ENCODE measurements around the gene TRIO.

Gene TRIO

GRCh38 chr5:14252793-14253192 is 109.7 kb downstream of the TRIO start:
- CTCF ChIA-PET, result no interaction called here
- POLR2A ChIA-PET, result no interaction called here
- TF ChIP-seq FOXA1 (IDR thresholded peaks at IDR 0.05) (no peak), NFRKB (IDR thresholded peaks at IDR 0.05) (no peak), ARNT (IDR thresholded peaks at IDR 0.05) (no peak), CTBP1 (IDR thresholded peaks at IDR 0.05; ENCODE audit: borderline replicate concordance) (no peak), SP1 (IDR thresholded peaks at IDR 0.05) (no peak), FOXK2 (IDR thresholded peaks at IDR 0.05) (no peak), L3MBTL2 (conservative IDR thresholded peaks at IDR 0.05) (no peak), ZNF384 (IDR thresholded peaks at IDR 0.05) (no peak), PKNOX1 (IDR thresholded peaks at IDR 0.05) (no peak), HDGF (IDR thresholded peaks at IDR 0.05; ENCODE audit: borderline replicate concordance) (no peak), TARDBP (IDR thresholded peaks at IDR 0.05) (no peak), SUZ12 (IDR thresholded peaks at IDR 0.05) (no peak), ELF4 (IDR thresholded peaks at IDR 0.05) (no peak), FOXM1 (IDR thresholded peaks at IDR 0.05; ENCODE audit: borderline replicate concordance) (no peak)

GRCh38 chr5:14254686-14255085 is 111.5 kb downstream of the TRIO start:
- no peak for DNase-seq (ENCODE audit: extremely low spot score)
- ChIA-PET CTCF (no interaction called here), POLR2A (no interaction called here)
- no peak for TF ChIP-seq FOXK2 (IDR thresholded peaks at IDR 0.05)
- TF ChIP-seq TARDBP (IDR thresholded peaks at IDR 0.05), result no peak

More at GRCh38 chr5:14252793-14253192, 109.7 kb downstream of the TRIO start:
- no peak for DNase-seq (ENCODE audit: extremely low spot score)

- DNase-seq (ENCODE audit: extremely low spot score), result no peak
- POLR2A ChIA-PET, result no interaction called here
- CTCF ChIA-PET, result no interaction called here
- TF ChIP-seq FOXA1 (IDR thresholded peaks at IDR 0.05) (no peak), TARDBP (IDR thresholded peaks at IDR 0.05) (no peak)
These were observed 113.0 kb downstream of the TRIO start for GRCh38 chr5:14256026-14256690.

- TF ChIP-seq L3MBTL2 (conservative IDR thresholded peaks at IDR 0.05) (no peak), ARNT (IDR thresholded peaks at IDR 0.05) (no peak), TARDBP (IDR thresholded peaks at IDR 0.05) (no peak), PKNOX1 (IDR thresholded peaks at IDR 0.05) (no peak), LEF1 (IDR thresholded peaks at IDR 0.05; ENCODE audit: borderline replicate concordance) (no peak), SUZ12 (IDR thresholded peaks at IDR 0.05) (no peak), CTBP1 (IDR thresholded peaks at IDR 0.05; ENCODE audit: borderline replicate concordance) (no peak), ELF4 (IDR thresholded peaks at IDR 0.05) (no peak), FOXK2 (IDR thresholded peaks at IDR 0.05) (no peak), FOXM1 (IDR thresholded peaks at IDR 0.05; ENCODE audit: borderline replicate concordance) (no peak), FOXA1 (IDR thresholded peaks at IDR 0.05) (no peak), SP1 (IDR thresholded peaks at IDR 0.05) (no peak), NFRKB (IDR thresholded peaks at IDR 0.05) (no peak), HDGF (IDR thresholded peaks at IDR 0.05; ENCODE audit: borderline replicate concordance) (no peak), BHLHE40 (IDR thresholded peaks at IDR 0.05; ENCODE audit: borderline replicate concordance) (no peak), ZNF384 (IDR thresholded peaks at IDR 0.05) (no peak)
- CTCF ChIA-PET, result no interaction called here
- no peak for DNase-seq (ENCODE audit: extremely low spot score)
- POLR2A ChIA-PET, result no interaction called here
These were observed 113.7 kb downstream of the TRIO start for GRCh38 chr5:14256756-14257393.

GRCh38 chr5:14257995-14258403 is 114.9 kb downstream of the TRIO start:
- ChIA-PET CTCF (no interaction called here), POLR2A (no interaction called here)
- no peak for DNase-seq (ENCODE audit: extremely low spot score)
- no peak for TF ChIP-seq FOXA1 (IDR thresholded peaks at IDR 0.05)
- TF ChIP-seq L3MBTL2 (conservative IDR thresholded peaks at IDR 0.05), result no peak
- no peak for TF ChIP-seq SUZ12 (IDR thresholded peaks at IDR 0.05)
- no peak for TF ChIP-seq HDGF (IDR thresholded peaks at IDR 0.05; ENCODE audit: borderline replicate concordance)
- no peak for TF ChIP-seq TARDBP (IDR thresholded peaks at IDR 0.05)
- no peak for TF ChIP-seq ZNF384 (IDR thresholded peaks at IDR 0.05)
- TF ChIP-seq ARNT (IDR thresholded peaks at IDR 0.05), result no peak
- TF ChIP-seq SP1 (IDR thresholded peaks at IDR 0.05), result no peak
- TF ChIP-seq FOXM1 (IDR thresholded peaks at IDR 0.05; ENCODE audit: borderline replicate concordance), result no peak
- TF ChIP-seq BHLHE40 (IDR thresholded peaks at IDR 0.05; ENCODE audit: borderline replicate concordance), result no peak
- TF ChIP-seq NFRKB (IDR thresholded peaks at IDR 0.05), result no peak
- TF ChIP-seq FOXK2 (IDR thresholded peaks at IDR 0.05), result no peak
- no peak for TF ChIP-seq CTBP1 (IDR thresholded peaks at IDR 0.05; ENCODE audit: borderline replicate concordance)

GRCh38 chr5:14258840-14259239 is 115.7 kb downstream of the TRIO start:
- TF ChIP-seq HDGF (IDR thresholded peaks at IDR 0.05; ENCODE audit: borderline replicate concordance), result no peak
- TF ChIP-seq PKNOX1 (IDR thresholded peaks at IDR 0.05), result no peak
- no peak for TF ChIP-seq SUZ12 (IDR thresholded peaks at IDR 0.05)
- no peak for TF ChIP-seq L3MBTL2 (conservative IDR thresholded peaks at IDR 0.05)
- no peak for TF ChIP-seq ELF4 (IDR thresholded peaks at IDR 0.05)
- TF ChIP-seq SP1 (IDR thresholded peaks at IDR 0.05), result no peak
- TF ChIP-seq LEF1 (IDR thresholded peaks at IDR 0.05; ENCODE audit: borderline replicate concordance), result no peak
- TF ChIP-seq FOXA1 (IDR thresholded peaks at IDR 0.05), result no peak
- TF ChIP-seq BHLHE40 (IDR thresholded peaks at IDR 0.05; ENCODE audit: borderline replicate concordance), result no peak
- no peak for TF ChIP-seq FOXK2 (IDR thresholded peaks at IDR 0.05)
- TF ChIP-seq ARNT (IDR thresholded peaks at IDR 0.05), result no peak
- no peak for TF ChIP-seq FOXM1 (IDR thresholded peaks at IDR 0.05; ENCODE audit: borderline replicate concordance)
- TF ChIP-seq TARDBP (IDR thresholded peaks at IDR 0.05), result no peak
- no peak for TF ChIP-seq CTBP1 (IDR thresholded peaks at IDR 0.05; ENCODE audit: borderline replicate concordance)
- no peak for TF ChIP-seq ZNF384 (IDR thresholded peaks at IDR 0.05)
- no peak for TF ChIP-seq NFRKB (IDR thresholded peaks at IDR 0.05)
- DNase-seq (ENCODE audit: extremely low spot score), result no peak
- POLR2A ChIA-PET, result no interaction called here
- CTCF ChIA-PET, result no interaction called here
